Neuronal stem cell (in vitro differentiated cells): ENCODE data around the gene MYH14.

ENCODE experiments used
- DNase-seq: peaks from one replicate; pipeline ENCODE4 v3.0.0-alpha.2; 2013; ENCODE audit warnings: low spot score
- H2AFZ ChIP-seq: one replicate; pipeline ENCODE4 v1.6.1; 2013; ENCODE audit warnings: mild to moderate bottlenecking, low read length, inconsistent platforms
- H2AK5ac ChIP-seq: 2 replicates; pipeline ENCODE4 v1.6.1; 2013; ENCODE audit warnings: low read depth, mild to moderate bottlenecking, inconsistent platforms, low read length, moderate library complexity, mixed read lengths
- H2BK120ac ChIP-seq: 2 replicates; pipeline ENCODE4 v1.6.1; 2013; ENCODE audit warnings: low read depth, mild to moderate bottlenecking, inconsistent platforms, low read length, moderate library complexity, mixed read lengths
- H2BK12ac ChIP-seq: one replicate; pipeline ENCODE4 v1.6.1; 2013; ENCODE audit warnings: low read length, inconsistent platforms
- H2BK15ac ChIP-seq: 2 replicates; pipeline ENCODE4 v1.6.1; 2013; ENCODE audit warnings: mild to moderate bottlenecking, low read length, inconsistent platforms, mixed read lengths
- H2BK5ac ChIP-seq: one replicate; pipeline ENCODE4 v1.6.1; 2013; ENCODE audit warnings: inconsistent platforms, mild to moderate bottlenecking, low read length, moderate library complexity
- H3K14ac ChIP-seq: one replicate; pipeline ENCODE4 v1.6.1; 2013; ENCODE audit warnings: low read length, inconsistent platforms
- H3K18ac ChIP-seq: 2 replicates; pipeline ENCODE4 v1.6.1; 2013; ENCODE audit warnings: low read length, inconsistent platforms
- H3K23ac ChIP-seq: 2 replicates; pipeline ENCODE4 v1.6.1; 2013; ENCODE audit warnings: low read depth, mild to moderate bottlenecking, mixed read lengths, low read length, inconsistent platforms; ENCODE audit not compliant: poor library complexity
- H3K27ac ChIP-seq: replicated peaks from 3 replicates; pipeline ENCODE4 v1.5.1; 2013; ENCODE audit warnings: low read length, inconsistent platforms
- H3K27me3 ChIP-seq, 3 experiments: 2 replicates each; pipeline ENCODE4 v1.6.1; 2013; ENCODE audit warnings: low read length in 3 of 3, mild to moderate bottlenecking in 2 of 3, inconsistent platforms in 1 of 3, low read depth in 1 of 3, mixed read lengths in 1 of 3, moderate library complexity in 1 of 3; ENCODE audit not compliant: control insufficient read depth in 3 of 3, insufficient read depth in 3 of 3
- H3K36me3 ChIP-seq, 2 donors: replicated peaks in 1 of 2; 2 replicates each; pipeline ENCODE4 v1.6.1; 2013; ENCODE audit warnings: low read length in 2 of 2; ENCODE audit not compliant: control insufficient read depth in 2 of 2, insufficient read depth in 2 of 2
- H3K4ac ChIP-seq: 2 replicates; pipeline ENCODE4 v1.6.1; 2013; ENCODE audit warnings: inconsistent platforms, mild to moderate bottlenecking, low read length, moderate library complexity
- H3K4me1 ChIP-seq, 2 donors: 1 replicate in 1 of 2; 2 replicates in 1 of 2; pipeline ENCODE4 v1.6.1; 2013; ENCODE audit warnings: low read length in 2 of 2, low read depth in 1 of 2; ENCODE audit not compliant: control insufficient read depth in 2 of 2, insufficient read depth in 1 of 2
- H3K4me2 ChIP-seq: one replicate; pipeline ENCODE4 v1.6.1; 2013; ENCODE audit warnings: mild to moderate bottlenecking, low read length, inconsistent platforms; ENCODE audit not compliant: insufficient read depth, poor library complexity, severe bottlenecking
- H3K4me3 ChIP-seq, 2 donors: 2 replicates each; pipeline ENCODE4 v1.5.1; 2013; ENCODE audit warnings: low read length in 2 of 2, mild to moderate bottlenecking in 2 of 2, inconsistent platforms in 1 of 2, moderate library complexity in 1 of 2
- H3K79me1 ChIP-seq: one replicate; pipeline ENCODE4 v1.6.1; 2013; ENCODE audit warnings: low read depth, mild to moderate bottlenecking, inconsistent platforms, low read length, moderate library complexity
- H3K9ac ChIP-seq: one replicate; pipeline ENCODE4 v1.6.1; 2013; ENCODE audit warnings: mild to moderate bottlenecking, low read depth, low read length, inconsistent platforms; ENCODE audit not compliant: poor library complexity
- H3K9me3 ChIP-seq, 2 donors: replicated peaks in 1 of 2; 2 replicates each; pipeline versions ENCODE3 to v1.6.1; 2013; ENCODE audit warnings: low read length in 2 of 2, mild to moderate bottlenecking in 2 of 2, inconsistent platforms in 1 of 2, low read depth in 1 of 2, mixed read lengths in 1 of 2, moderate library complexity in 1 of 2; ENCODE audit not compliant: control insufficient read depth in 2 of 2, insufficient read depth in 1 of 2
- H4K8ac ChIP-seq: one replicate; pipeline ENCODE4 v1.6.1; 2013; ENCODE audit warnings: low read depth, mild to moderate bottlenecking, inconsistent platforms, low read length, moderate library complexity
- H4K91ac ChIP-seq: one replicate; pipeline ENCODE4 v1.6.1; 2013; ENCODE audit warnings: low read length, low read depth, mild to moderate bottlenecking, inconsistent platforms; ENCODE audit not compliant: poor library complexity
- WGBS, 2 donors: extraction: QIAGEN DNeasy Blood & Tissue Kit; methylation state at CpG; one replicate each; pipeline ENCODE4 v1.1.7; 2013; ENCODE audit warnings: missing lambda C conversion rate in 2 of 2, mixed read lengths in 1 of 2; ENCODE audit not compliant: insufficient read length in 2 of 2, insufficient replicate concordance in 1 of 2; ENCODE audit errors: extremely low coverage in 2 of 2; 5-methylcytosine and 5-hydroxymethylcytosine counted together

MYH14 gene

DNA sequence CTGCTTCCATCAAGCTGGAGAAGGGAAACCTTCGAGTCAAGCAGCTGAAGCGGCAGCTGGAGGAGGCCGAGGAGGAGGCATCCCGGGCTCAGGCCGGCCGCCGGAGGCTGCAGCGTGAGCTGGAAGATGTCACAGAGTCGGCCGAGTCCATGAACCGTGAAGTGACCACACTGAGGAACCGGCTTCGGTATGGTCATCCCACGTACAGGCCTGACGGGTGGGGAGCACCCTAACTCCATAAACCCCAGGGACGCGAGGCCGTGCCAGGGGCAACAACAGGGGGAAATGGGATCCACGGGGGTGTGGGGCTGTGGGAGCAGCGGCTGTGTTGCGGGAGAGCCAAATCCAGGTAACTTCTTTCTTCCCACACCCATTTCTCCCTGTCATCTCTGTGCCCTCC, 105.6 kb downstream of the MYH14 start:
- Histone ChIP-seq H3K18ac (no peak overlapping the region), H3K27me3 (peaks cover 3 to 84% (median 16%) of the 10 kb centered on the region in 3 experiments), H3K4me1 (peaks cover 0 to 5% of the 10 kb centered on the region in 2 donors), H2AK5ac (no peak overlapping the region), H3K4ac (no peak overlapping the region), H3K36me3 (no peaks in the 10 kb centered on the region), H2AFZ (no peak overlapping the region), H3K4me3 (no peak overlapping the region), H3K4me2 (no peak overlapping the region), H3K27ac (no peak overlapping the region), H3K9me3 (peaks cover 0 to 8% of the 10 kb centered on the region in 2 donors), H2BK5ac (no peak overlapping the region), H4K8ac (no peak overlapping the region), H4K91ac (no peak overlapping the region), H2BK120ac (no peak overlapping the region), H2BK12ac (no peak overlapping the region), H3K79me1 (peaks cover 2% of the 10 kb centered on the region), H3K23ac (no peak overlapping the region), H2BK15ac (no peak overlapping the region), H3K14ac (no peak overlapping the region), H3K9ac (no peak overlapping the region)
- DNase-seq, result no peak
- WGBS, 2 donors, result no CpG with 5 or more reads among the region's 21 CpGs

- peaks cover 3 to 90% (median 20%) of the 10 kb centered on the region in 3 experiments for H3K27me3 ChIP-seq
- no peak overlapping the region for H2BK5ac ChIP-seq
- no CpG with 5 or more reads among the region's 16 CpGs for WGBS, 2 donors
- no peak overlapping the region for H3K4me2 ChIP-seq
- H3K23ac ChIP-seq, result peak overlapping the region; percentile 19
- H2AFZ ChIP-seq, result no peak overlapping the region
- no peak overlapping the region for H3K4me3 ChIP-seq
- H3K4ac ChIP-seq, result no peak overlapping the region
- H3K27ac ChIP-seq, result no peak overlapping the region
- H3K4me1 ChIP-seq, result peaks cover 0 to 9% of the 10 kb centered on the region in 2 donors
- no peak for DNase-seq
- H2BK15ac ChIP-seq, result no peak overlapping the region
- peaks cover 2% of the 10 kb centered on the region for H3K79me1 ChIP-seq
- H2AK5ac ChIP-seq, result no peak overlapping the region
- H4K91ac ChIP-seq, result no peak overlapping the region
- no peak overlapping the region for H3K18ac ChIP-seq
- no peak overlapping the region for H2BK120ac ChIP-seq
- no peak overlapping the region for H3K9ac ChIP-seq
- H2BK12ac ChIP-seq, result no peak overlapping the region
- H3K36me3 ChIP-seq, result no peaks in the 10 kb centered on the region
- peaks cover 0 to 8% of the 10 kb centered on the region in 2 donors for H3K9me3 ChIP-seq
- no peak overlapping the region for H3K14ac ChIP-seq
- H4K8ac ChIP-seq, result no peak overlapping the region
Observed at GRCh38 chr19:50309396-50310125, 106.1 kb downstream of the MYH14 start.

DNA sequence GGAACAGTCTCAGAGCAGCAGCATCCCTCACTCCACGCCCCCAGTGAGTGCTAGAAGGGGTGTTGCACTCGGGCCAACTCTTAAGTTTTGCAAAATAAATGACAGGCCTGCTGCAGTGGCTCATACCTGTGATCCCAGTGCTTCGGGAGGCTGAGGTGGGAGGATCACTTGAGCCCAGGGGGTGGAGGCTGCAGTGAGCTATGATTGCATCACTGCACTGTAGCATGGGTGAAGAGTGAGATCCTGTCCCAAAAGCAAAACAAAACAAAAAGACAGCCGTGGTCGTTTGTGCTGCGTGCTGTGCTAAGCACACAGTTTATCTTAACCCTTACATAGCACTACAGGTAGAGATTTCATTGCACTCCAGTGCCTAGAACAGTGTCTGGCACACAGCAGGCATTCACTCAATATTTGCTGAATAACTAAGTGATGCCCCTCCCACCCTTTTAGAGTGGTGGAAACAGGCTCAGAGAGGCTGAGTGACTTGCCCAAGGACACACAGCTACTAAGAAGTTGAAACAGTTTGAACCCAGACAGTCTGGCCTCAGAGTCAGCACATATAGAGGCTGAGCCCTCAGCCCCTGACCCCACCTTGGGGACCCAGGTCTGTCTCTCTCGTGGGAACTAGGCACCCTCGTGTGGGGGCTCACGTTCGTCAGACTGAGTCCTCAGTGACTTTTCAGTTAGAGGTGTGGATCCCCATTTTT, 107.5 kb downstream of the MYH14 start:
- H3K36me3 ChIP-seq, result no peaks in the 10 kb centered on the region
- H3K14ac ChIP-seq, result no peak overlapping the region
- H3K9ac ChIP-seq, result no peak overlapping the region
- no peak overlapping the region for H2AK5ac ChIP-seq
- no peak overlapping the region for H3K4me3 ChIP-seq
- no peak overlapping the region for H4K8ac ChIP-seq
- no peak overlapping the region for H2AFZ ChIP-seq
- H4K91ac ChIP-seq, result no peak overlapping the region
- no peak overlapping the region for H3K27ac ChIP-seq
- peaks cover 2% of the 10 kb centered on the region for H3K79me1 ChIP-seq
- peak overlapping the region; percentile 12 for H2BK15ac ChIP-seq
- DNase-seq, result no peak
- no peak overlapping the region for H3K23ac ChIP-seq
- H3K18ac ChIP-seq, result no peak overlapping the region
- H2BK120ac ChIP-seq, result no peak overlapping the region
- no peak overlapping the region for H3K4ac ChIP-seq
- H2BK12ac ChIP-seq, result no peak overlapping the region
- H2BK5ac ChIP-seq, result no peak overlapping the region
- peaks cover 0 to 8% of the 10 kb centered on the region in 2 donors for H3K9me3 ChIP-seq
- H3K27me3 ChIP-seq, result peaks cover 3 to 84% (median 25%) of the 10 kb centered on the region in 3 experiments
- H3K4me2 ChIP-seq, result no peak overlapping the region
- peaks cover 3 to 12% of the 10 kb centered on the region in 2 donors for H3K4me1 ChIP-seq
- no CpG with 5 or more reads among the region's 10 CpGs for WGBS, 2 donors
